SK-N-SH treated with all-trans-retinoic acid at 6 μM for 48 hours (cell line): Measurements from ENCODE around the gene ABI3.

Source experiments
- BACH2 ChIP-seq: fragments of 250-450 bp; sonication (Bioruptor Pico); IDR thresholded peaks from 2 replicates; pipeline ENCODE4 v1.9.0; 2021; ENCODE audit warnings: mild to moderate bottlenecking, borderline replicate concordance
- CSDC2 ChIP-seq: fragments of 250-450 bp; sonication (Bioruptor Pico); IDR thresholded peaks from 2 replicates; pipeline ENCODE4 v1.5.0; 2020; ENCODE audit warnings: mild to moderate bottlenecking, moderate library complexity
- GLIS3 ChIP-seq: fragments of 250-450 bp; sonication (Bioruptor Pico); IDR thresholded peaks from 2 replicates; pipeline ENCODE4 v1.5.0; 2020; ENCODE audit warnings: mild to moderate bottlenecking, moderate library complexity
- PPARA ChIP-seq: fragments of 250-450 bp; sonication (Bioruptor Pico); IDR thresholded peaks from 2 replicates; pipeline ENCODE4 v1.5.0; 2020; ENCODE audit warnings: mild to moderate bottlenecking, borderline replicate concordance
- RARB ChIP-seq: fragments of 250-450 bp; sonication (Bioruptor Pico); IDR thresholded peaks from 2 replicates; pipeline ENCODE4 v1.8.0; 2021; ENCODE audit warnings: mild to moderate bottlenecking, moderate library complexity
- ZFP3 ChIP-seq: fragments of 250-450 bp; sonication (Bioruptor Pico); IDR thresholded peaks from 2 replicates; pipeline ENCODE4 v1.5.0; 2020; ENCODE audit warnings: mild to moderate bottlenecking, moderate library complexity
- ZFP30 ChIP-seq: fragments of 450-650 bp; formaldehyde crosslinking; IDR thresholded peaks from 2 replicates; pipeline ENCODE4 v1.5.0; 2022; ENCODE audit warnings: mild to moderate bottlenecking, moderate library complexity
- TF ChIP-seq, protein P1 (sequence below): fragments of 250-450 bp; sonication (Bioruptor Pico); IDR thresholded peaks from 2 replicates; pipeline ENCODE4 v1.8.0; 2020; ENCODE audit warnings: mild to moderate bottlenecking, moderate library complexity, borderline replicate concordance
- TF ChIP-seq, protein P2 (sequence below): fragments of 250-450 bp; sonication (Bioruptor Pico); IDR thresholded peaks from 2 replicates; pipeline ENCODE4 v1.5.1; 2020; ENCODE audit warnings: low read depth, mild to moderate bottlenecking, moderate library complexity

DNA sequence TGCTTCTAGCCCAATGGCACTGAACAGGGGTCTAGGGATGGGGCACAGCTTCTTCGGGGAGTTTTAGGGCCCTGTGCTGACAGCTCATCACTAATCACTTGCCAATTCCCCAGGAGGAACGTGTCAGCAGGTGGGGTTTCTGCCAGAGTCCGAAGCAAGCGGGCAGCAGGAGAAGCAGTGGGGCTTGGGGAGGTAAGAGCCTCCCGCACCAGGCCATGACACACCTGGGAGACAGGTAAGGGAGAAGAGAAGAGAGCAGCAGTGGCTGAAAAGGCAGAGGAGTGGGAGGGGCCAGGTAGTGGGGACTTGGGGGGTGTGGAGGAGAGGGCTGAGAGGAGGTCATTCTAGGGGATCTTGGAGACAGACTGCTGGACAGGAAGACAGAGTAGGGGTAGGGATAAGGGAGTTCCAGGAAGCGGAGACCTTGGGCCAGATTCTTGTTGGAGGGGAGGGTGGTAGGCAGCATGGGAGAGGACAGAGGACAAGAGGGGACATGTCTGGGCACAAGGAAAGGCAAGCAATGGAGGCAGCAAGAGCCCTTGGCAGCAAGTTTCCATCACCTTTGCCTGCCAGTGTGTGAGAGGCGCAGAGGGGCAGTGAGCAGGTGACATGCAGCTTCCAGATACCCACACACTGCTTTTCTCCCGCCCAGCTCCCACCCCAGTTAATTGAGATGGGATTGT, 15.2 kb downstream of the ABI3 start:
- TF ChIP-seq, protein P1, sequence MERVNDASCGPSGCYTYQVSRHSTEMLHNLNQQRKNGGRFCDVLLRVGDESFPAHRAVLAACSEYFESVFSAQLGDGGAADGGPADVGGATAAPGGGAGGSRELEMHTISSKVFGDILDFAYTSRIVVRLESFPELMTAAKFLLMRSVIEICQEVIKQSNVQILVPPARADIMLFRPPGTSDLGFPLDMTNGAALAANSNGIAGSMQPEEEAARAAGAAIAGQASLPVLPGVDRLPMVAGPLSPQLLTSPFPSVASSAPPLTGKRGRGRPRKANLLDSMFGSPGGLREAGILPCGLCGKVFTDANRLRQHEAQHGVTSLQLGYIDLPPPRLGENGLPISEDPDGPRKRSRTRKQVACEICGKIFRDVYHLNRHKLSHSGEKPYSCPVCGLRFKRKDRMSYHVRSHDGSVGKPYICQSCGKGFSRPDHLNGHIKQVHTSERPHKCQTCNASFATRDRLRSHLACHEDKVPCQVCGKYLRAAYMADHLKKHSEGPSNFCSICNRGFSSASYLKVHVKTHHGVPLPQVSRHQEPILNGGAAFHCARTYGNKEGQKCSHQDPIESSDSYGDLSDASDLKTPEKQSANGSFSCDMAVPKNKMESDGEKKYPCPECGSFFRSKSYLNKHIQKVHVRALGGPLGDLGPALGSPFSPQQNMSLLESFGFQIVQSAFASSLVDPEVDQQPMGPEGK (CRISPR knock-in tag) = no peak
- TF ChIP-seq PPARA (CRISPR knock-in tag) (no peak), ZFP3 (CRISPR knock-in tag) (no peak), RARB (CRISPR knock-in tag) (no peak), GLIS3 (CRISPR knock-in tag) (no peak), CSDC2 (CRISPR knock-in tag) (no peak), BACH2 (no peak), ZFP30 (no peak)
- TF ChIP-seq, protein P2, sequence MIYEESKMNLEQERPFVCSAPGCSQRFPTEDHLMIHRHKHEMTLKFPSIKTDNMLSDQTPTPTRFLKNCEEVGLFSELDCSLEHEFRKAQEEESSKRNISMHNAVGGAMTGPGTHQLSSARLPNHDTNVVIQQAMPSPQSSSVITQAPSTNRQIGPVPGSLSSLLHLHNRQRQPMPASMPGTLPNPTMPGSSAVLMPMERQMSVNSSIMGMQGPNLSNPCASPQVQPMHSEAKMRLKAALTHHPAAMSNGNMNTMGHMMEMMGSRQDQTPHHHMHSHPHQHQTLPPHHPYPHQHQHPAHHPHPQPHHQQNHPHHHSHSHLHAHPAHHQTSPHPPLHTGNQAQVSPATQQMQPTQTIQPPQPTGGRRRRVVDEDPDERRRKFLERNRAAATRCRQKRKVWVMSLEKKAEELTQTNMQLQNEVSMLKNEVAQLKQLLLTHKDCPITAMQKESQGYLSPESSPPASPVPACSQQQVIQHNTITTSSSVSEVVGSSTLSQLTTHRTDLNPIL (CRISPR knock-in tag) = no peak
